ENCODE results near the gene PPAT. TPM values are rescaled to one million over a fixed set of nuclear protein-coding genes. Genes with fewer than 3 reads are reported as not detected.
A peak's percentile ranks its signal among the peaks of the same experiment; 100 is the strongest.

PPAT gene
- 1 to 10 TPM; 4.4 to 4.8 TPM for total RNA-seq
- polyA plus RNA-seq = 1 to 10 TPM in 1 of 2 donors, under 1 TPM in 1; 0.50 to 1.6 TPM
- long read RNA-seq, donor 1, transcript PPAT-201 (11 exons, 3,682 nt) = major isoform, 12 of 15 reads
- long read RNA-seq, donor 1, partial matches to known transcripts = 1 of 15 reads
- long read RNA-seq, donor 1, other reads (novel, unspliced or antisense) = 2 of 15 reads
- long read RNA-seq, donor 2, partial matches to known transcripts = 1 of 3 reads
- long read RNA-seq, donor 2, other reads (novel, unspliced or antisense) = 0 of 3 reads

DNA sequence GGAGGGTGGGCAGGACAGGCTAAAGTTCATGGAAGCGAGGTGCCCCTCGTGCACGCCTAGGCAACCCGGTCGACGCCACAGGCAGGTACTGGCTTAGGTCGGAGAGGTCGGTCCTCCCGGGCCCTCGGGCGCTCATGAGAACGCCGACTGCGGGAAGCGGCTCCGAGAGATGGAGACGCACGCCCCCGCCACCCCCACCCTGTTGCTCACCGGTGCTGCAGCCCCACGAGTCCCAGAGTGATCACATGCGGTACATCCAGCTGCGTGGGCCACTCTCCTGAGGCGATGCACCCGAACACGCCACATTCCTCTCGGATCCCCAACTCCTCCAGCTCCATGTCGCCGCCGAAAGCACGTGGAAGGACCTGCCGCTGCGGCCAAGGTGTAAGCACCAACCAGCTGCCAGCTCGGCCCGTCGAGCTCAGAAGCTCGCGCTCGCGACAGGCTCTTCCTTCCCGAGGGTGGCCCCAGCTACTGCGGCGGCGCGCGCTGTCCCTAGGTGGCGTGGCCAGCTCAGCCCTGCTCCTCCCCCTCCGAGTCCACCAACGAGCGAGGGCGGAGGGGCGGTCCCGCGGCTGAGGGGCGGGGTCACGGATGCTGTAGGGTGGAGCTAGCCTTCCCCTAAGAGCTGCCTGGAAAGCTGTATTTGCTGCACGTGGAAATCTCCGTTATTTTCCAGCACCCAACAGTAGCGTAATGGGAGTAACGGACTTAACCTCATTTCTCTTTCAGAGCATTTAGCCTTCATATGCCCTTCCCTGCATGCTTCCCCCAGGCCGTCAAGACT, at the start of gene PPAT:
PPAT (minus strand) TSS at position 476 of the 787 bp plus-strand sequence; CDS start at position 338, 138 bp downstream.
- Histone ChIP-seq H3K27ac (ENCODE audit: low read depth in 1 of 2, low read length in 2 of 2) (peak within 1 kb of the TSS; percentile 45 to 87), H3K27me3 (ENCODE audit: control insufficient read depth in 1 of 2, insufficient read depth in 2 of 2, low read length in 1 of 2) (no peaks in the 10 kb centered on the region), H3K36me3 (ENCODE audit: control insufficient read depth in 1 of 2, insufficient read depth in 2 of 2, low read length in 1 of 2) (no peaks in the 10 kb centered on the region), H3K4me1 (ENCODE audit: control insufficient read depth in 1 of 2, insufficient read depth in 2 of 2, low read length in 2 of 2) (no peaks in the 10 kb centered on the region), H3K9me3 (ENCODE audit: control insufficient read depth, low read length) (no peaks in the 10 kb centered on the region), H3K4me3 (ENCODE audit: low read length in 2 of 2) (peak within 1 kb of the TSS; percentile 47 to 55)
- WGBS, 2 donors = 0% methylated on average over 57 to 61 of the region's 61 CpGs
- DNase-seq (peak; percentile 99), ATAC-seq (ENCODE audit: low FRiP score) (peak; percentile 98)
- intact Hi-C loops (cut with DNase I) = loop anchor here in 1 of 2 donors (2.0 kb wide), 1 partner anchor 49 kb away; the partner anchor contains the start of gene AASDH

DNA sequence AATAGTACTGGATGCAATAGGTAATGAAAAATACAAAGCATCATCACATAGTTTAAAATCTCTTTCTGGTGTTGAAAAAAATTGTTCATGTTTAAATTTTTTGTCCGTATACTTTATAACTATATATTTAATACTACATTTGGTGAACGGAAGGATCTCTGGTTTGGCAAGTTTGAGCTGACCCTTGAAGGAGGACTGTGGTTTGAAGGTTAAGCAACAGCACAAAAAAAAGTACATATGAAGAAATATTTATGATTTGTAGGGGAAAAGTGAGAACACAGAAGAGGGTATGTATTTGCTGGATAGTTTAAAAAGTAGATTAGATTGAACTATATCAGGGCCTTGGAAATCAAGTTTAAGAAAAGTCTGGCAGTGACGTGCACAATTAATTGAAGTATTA, 45.3 kb upstream of the PPAT start:
- no peaks in the 10 kb centered on the region for H3K9me3 ChIP-seq (ENCODE audit: control insufficient read depth, low read length)
- no peak overlapping the region for H3K4me3 ChIP-seq (ENCODE audit: low read length in 2 of 2)
- H3K27ac ChIP-seq (ENCODE audit: low read depth in 1 of 2, low read length in 2 of 2) = no peak overlapping the region
- DNase-seq = no peak
- H3K4me1 ChIP-seq (ENCODE audit: control insufficient read depth in 1 of 2, insufficient read depth in 2 of 2, low read length in 2 of 2) = no peaks in the 10 kb centered on the region
- no peaks in the 10 kb centered on the region for H3K27me3 ChIP-seq (ENCODE audit: control insufficient read depth in 1 of 2, insufficient read depth in 2 of 2, low read length in 1 of 2)
- intact Hi-C loops (cut with DNase I) = no loop called here
- 87 to 90% methylated on average over 3 of the region's 3 CpGs for WGBS, 2 donors
- H3K36me3 ChIP-seq (ENCODE audit: control insufficient read depth in 1 of 2, insufficient read depth in 2 of 2, low read length in 1 of 2) = peaks cover 2% of the 10 kb centered on the region in 2 donors
- ATAC-seq (ENCODE audit: low FRiP score) = no peak

DNA sequence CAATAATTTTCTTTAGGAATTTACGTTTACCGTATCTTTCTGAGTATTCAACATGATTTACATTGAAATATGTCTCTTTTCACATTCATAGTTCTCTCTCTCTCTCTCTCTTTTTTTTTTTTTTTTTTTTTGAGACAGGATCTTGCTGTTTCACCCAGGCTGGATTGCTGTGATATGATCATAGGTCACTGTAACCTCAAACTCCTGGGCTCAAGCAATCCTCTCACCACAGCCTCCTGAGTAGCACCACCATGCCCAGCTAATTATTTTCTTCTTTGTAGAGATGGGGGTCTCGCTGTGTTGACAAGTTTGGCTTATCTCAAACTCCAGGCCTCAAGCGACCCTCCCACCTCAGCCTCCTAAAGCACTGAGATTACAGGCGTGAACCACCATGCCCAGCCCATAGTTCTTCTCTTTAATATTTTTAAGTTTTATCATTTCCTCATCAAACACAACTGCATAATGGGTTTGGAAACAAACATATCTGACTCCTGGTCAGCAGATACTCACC, 41.8 kb upstream of the PPAT start:
- no peak for ATAC-seq (ENCODE audit: low FRiP score)
- no peaks in the 10 kb centered on the region for H3K9me3 ChIP-seq (ENCODE audit: control insufficient read depth, low read length)
- H3K27ac ChIP-seq (ENCODE audit: low read depth in 1 of 2, low read length in 2 of 2) = no peak overlapping the region
- no peak overlapping the region for H3K4me3 ChIP-seq (ENCODE audit: low read length in 2 of 2)
- DNase-seq = no peak
- intact Hi-C loops (cut with DNase I) = no loop called here
- H3K36me3 ChIP-seq (ENCODE audit: control insufficient read depth in 1 of 2, insufficient read depth in 2 of 2, low read length in 1 of 2) = peaks cover 3 to 8% of the 10 kb centered on the region in 2 donors
- no peaks in the 10 kb centered on the region for H3K27me3 ChIP-seq (ENCODE audit: control insufficient read depth in 1 of 2, insufficient read depth in 2 of 2, low read length in 1 of 2)
- H3K4me1 ChIP-seq (ENCODE audit: control insufficient read depth in 1 of 2, insufficient read depth in 2 of 2, low read length in 2 of 2) = no peaks in the 10 kb centered on the region
- 94% methylated on average over 5 of the region's 5 CpGs for WGBS, 2 donors

DNA sequence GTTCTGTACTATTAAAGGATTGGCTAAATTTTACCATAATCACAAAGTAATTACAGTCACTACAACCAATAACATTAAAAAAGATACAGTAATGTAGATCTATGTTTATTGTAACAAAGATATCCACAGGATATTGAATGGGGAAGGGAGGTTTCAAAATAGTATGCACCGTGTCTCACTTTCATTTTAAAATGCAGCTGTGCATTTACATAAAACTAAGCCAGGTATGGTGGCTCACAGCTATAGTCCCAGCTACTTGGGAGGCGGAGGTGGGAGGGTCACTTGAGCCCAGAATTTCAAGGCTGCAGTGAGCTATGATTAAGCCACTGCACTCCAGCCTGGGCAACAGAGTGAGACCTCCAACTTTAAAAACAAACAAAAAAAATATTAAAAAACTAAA, 40.5 kb upstream of the PPAT start:
- Histone ChIP-seq H3K27ac (ENCODE audit: low read depth in 1 of 2, low read length in 2 of 2) (no peak overlapping the region), H3K9me3 (ENCODE audit: control insufficient read depth, low read length) (no peaks in the 10 kb centered on the region), H3K36me3 (ENCODE audit: control insufficient read depth in 1 of 2, insufficient read depth in 2 of 2, low read length in 1 of 2) (peaks cover 6 to 8% of the 10 kb centered on the region in 2 donors), H3K27me3 (ENCODE audit: control insufficient read depth in 1 of 2, insufficient read depth in 2 of 2, low read length in 1 of 2) (no peaks in the 10 kb centered on the region), H3K4me3 (ENCODE audit: low read length in 2 of 2) (no peak overlapping the region), H3K4me1 (ENCODE audit: control insufficient read depth in 1 of 2, insufficient read depth in 2 of 2, low read length in 2 of 2) (no peaks in the 10 kb centered on the region)
- ATAC-seq (ENCODE audit: low FRiP score) (no peak), DNase-seq (no peak)
- intact Hi-C loops (cut with DNase I) = no loop called here
- WGBS, 2 donors = 92 to 93% methylated on average over 2 of the region's 2 CpGs

DNA sequence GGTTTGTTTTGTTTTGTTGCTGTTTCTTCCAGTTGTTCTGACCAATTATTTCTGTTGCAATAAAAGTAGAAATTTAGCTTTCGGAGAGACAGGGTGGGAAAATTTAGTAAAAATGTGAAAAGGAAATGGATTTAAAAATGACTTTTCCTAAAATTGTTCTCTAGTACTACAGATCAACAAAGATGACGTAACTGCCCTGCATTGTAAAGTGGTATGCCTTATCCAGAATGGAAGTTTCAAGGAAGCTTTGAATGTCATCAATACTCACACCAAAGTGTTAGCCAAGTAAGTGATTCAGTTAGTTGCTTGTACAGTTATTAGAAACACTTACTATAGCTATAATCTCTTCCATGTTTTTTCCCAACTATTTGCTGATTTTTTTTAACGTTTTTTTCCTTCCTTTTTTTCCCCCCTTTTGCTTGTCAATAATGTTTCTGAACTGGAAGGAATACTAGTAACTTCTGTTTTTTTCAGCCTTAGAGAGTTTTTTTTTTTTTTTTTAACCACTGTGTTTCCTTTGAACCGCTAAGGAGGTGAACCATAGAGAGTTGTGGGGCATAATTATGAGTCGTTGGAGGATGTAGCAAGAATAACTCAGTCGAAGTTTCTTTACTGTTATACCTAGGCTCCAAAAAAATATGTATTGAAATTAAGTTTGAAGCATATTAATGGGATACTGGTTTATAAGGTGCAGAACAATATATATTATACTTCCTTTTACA, 34.2 kb upstream of the PPAT start:
- H3K27me3 ChIP-seq (ENCODE audit: control insufficient read depth in 1 of 2, insufficient read depth in 2 of 2, low read length in 1 of 2) = no peaks in the 10 kb centered on the region
- 84% methylated on average over 6 of the region's 6 CpGs for WGBS, 2 donors
- DNase-seq (no peak), ATAC-seq (ENCODE audit: low FRiP score) (no peak)
- H3K4me3 ChIP-seq (ENCODE audit: low read length in 2 of 2) = no peak overlapping the region
- H3K36me3 ChIP-seq (ENCODE audit: control insufficient read depth in 1 of 2, insufficient read depth in 2 of 2, low read length in 1 of 2) = peaks cover 4 to 6% of the 10 kb centered on the region in 2 donors
- intact Hi-C loops (cut with DNase I) = loop anchor here in 1 of 2 donors (5.0 kb wide), 1 partner anchor 42 kb away; no protein-coding TSS in a partner anchor
- peaks cover 0 to 4% of the 10 kb centered on the region in 2 donors for H3K4me1 ChIP-seq (ENCODE audit: control insufficient read depth in 1 of 2, insufficient read depth in 2 of 2, low read length in 2 of 2)
- H3K27ac ChIP-seq (ENCODE audit: low read depth in 1 of 2, low read length in 2 of 2) = no peak overlapping the region
- H3K9me3 ChIP-seq (ENCODE audit: control insufficient read depth, low read length) = no peaks in the 10 kb centered on the region

DNA sequence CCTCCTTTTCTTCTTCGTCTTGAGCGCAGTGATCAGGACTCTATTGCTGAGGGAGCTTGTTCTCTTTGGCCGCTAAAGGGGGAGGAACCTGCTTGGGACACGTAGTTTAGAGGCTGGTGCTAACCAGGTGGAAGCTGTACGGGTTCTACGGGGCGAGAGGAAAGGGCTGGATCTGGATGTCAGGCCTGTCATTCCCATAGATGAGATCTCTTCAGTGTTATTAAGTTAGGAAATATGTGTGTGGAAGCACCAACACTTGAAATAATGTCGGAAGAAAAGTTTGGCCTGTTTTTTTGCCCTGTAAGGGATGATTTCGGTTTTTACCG, 32.6 kb upstream of the PPAT start:
- Histone ChIP-seq H3K36me3 (ENCODE audit: control insufficient read depth in 1 of 2, insufficient read depth in 2 of 2, low read length in 1 of 2) (peaks cover 0 to 2% of the 10 kb centered on the region in 2 donors), H3K9me3 (ENCODE audit: control insufficient read depth, low read length) (no peaks in the 10 kb centered on the region), H3K27ac (ENCODE audit: low read depth in 1 of 2, low read length in 2 of 2) (no peak overlapping the region), H3K4me1 (ENCODE audit: control insufficient read depth in 1 of 2, insufficient read depth in 2 of 2, low read length in 2 of 2) (peaks cover 0 to 4% of the 10 kb centered on the region in 2 donors), H3K4me3 (ENCODE audit: low read length in 2 of 2) (peak overlapping the region; percentile 91 to 96), H3K27me3 (ENCODE audit: control insufficient read depth in 1 of 2, insufficient read depth in 2 of 2, low read length in 1 of 2) (no peaks in the 10 kb centered on the region)
- ATAC-seq (ENCODE audit: low FRiP score) (peak; percentile 60), DNase-seq (no peak)
- intact Hi-C loops (cut with DNase I) = loop anchor here in 1 of 2 donors (5.0 kb wide), 1 partner anchor 41 kb away; no protein-coding TSS in a partner anchor
- WGBS, 2 donors = 1% methylated on average over 10 of the region's 10 CpGs

DNA sequence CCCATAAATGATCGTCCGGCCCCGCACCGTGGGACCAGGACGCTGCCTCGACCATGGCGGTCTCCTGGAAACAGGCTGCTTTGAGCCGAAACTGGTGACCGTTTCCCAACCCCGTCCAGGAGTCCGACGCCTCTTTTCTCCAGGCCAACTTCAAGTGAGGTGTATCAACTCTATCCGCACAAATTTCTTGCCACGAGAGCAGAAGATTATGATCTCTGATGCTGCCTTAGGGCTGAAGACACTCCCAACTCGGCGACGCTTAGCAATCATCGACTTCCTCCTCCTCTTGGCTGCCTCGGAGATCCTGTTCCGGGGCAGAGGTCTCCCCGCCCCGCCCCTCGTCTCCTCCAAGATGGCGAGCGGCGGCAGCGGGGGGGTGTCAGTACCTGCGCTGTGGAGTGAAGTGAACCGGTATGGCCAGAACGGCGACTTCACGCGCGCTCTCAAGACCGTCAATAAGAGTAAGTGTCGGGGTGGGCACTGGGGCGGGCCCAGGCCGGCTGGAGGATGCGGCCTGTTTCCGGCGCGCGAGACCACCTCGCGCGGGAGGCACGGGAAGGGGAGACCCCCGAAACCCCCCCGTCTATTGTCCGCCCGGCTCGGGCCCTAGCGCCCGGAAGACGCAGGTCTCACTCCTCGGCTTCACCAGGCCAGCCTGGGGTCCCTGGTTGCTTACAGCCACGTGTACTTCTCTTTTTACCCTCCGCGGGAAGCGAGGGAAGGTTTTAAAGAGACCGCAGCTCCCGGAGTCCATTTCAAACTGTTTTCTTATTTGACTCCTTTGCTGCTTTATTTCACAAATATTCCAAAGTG, 32.1 kb upstream of the PPAT start, which contains the start of gene SRP72:
SRP72 (plus strand) TSS at position 334 of the 813 bp plus-strand sequence; CDS start at position 353, 19 bp downstream.
- H3K4me3 ChIP-seq (ENCODE audit: low read length in 2 of 2) = peak within 1 kb of the TSS; percentile 91 to 96
- H3K4me1 ChIP-seq (ENCODE audit: control insufficient read depth in 1 of 2, insufficient read depth in 2 of 2, low read length in 2 of 2) = peaks cover 0 to 4% of the 10 kb centered on the region in 2 donors
- H3K9me3 ChIP-seq (ENCODE audit: control insufficient read depth, low read length) = no peaks in the 10 kb centered on the region
- 0% methylated on average over 60 to 62 of the region's 62 CpGs for WGBS, 2 donors
- H3K36me3 ChIP-seq (ENCODE audit: control insufficient read depth in 1 of 2, insufficient read depth in 2 of 2, low read length in 1 of 2) = peaks cover 0 to 2% of the 10 kb centered on the region in 2 donors
- H3K27me3 ChIP-seq (ENCODE audit: control insufficient read depth in 1 of 2, insufficient read depth in 2 of 2, low read length in 1 of 2) = no peaks in the 10 kb centered on the region
- intact Hi-C loops (cut with DNase I) = loop anchor here in 1 of 2 donors (2.0 to 5.0 kb wide), 2 partner anchors 31 to 40 kb away; partner anchors contain the start of gene PAICS
- ATAC-seq (ENCODE audit: low FRiP score) (peak; percentile 97), DNase-seq (peak; percentile 92 to 95)
- H3K27ac ChIP-seq (ENCODE audit: low read depth in 1 of 2, low read length in 2 of 2) = peak within 1 kb of the TSS; percentile 9 to 50
